WTC11 (cell line): Measurements from ENCODE around the gene ITPKB.

Source experiments
- ATF3 ChIP-seq: sonication (generic); formaldehyde crosslinking; conservative IDR thresholded peaks from 2 replicates; pipeline ENCODE4 v1.8.1; 2022; ENCODE audit warnings: mild to moderate bottlenecking, missing genetic modification reagents
- CTCF ChIP-seq: fragments of 200-600 bp; IDR thresholded peaks from 2 replicates; pipeline ENCODE4 v1.8.0; 2022; ENCODE audit warnings: antibody characterized with exemption
- NFE2L1 ChIP-seq: sonication (generic); formaldehyde crosslinking; IDR thresholded peaks from 2 replicates; pipeline ENCODE4 v1.8.1; 2023; ENCODE audit warnings: missing genetic modification reagents
- NR2C2 ChIP-seq: sonication (generic); formaldehyde crosslinking; IDR thresholded peaks from 2 replicates; pipeline ENCODE4 v1.8.0; 2022; ENCODE audit warnings: mild to moderate bottlenecking, missing genetic modification reagents
- PREB ChIP-seq: sonication (generic); formaldehyde crosslinking; IDR thresholded peaks from 2 replicates; pipeline ENCODE4 v1.8.1; 2022; ENCODE audit warnings: mild to moderate bottlenecking, missing genetic modification reagents, moderate library complexity, borderline replicate concordance
- SOX15 ChIP-seq: fragments of 250-450 bp; sonication (Bioruptor Pico); IDR thresholded peaks from 2 replicates; pipeline ENCODE4 v1.9.0; 2021; ENCODE audit warnings: mild to moderate bottlenecking
- ZNF232 ChIP-seq: sonication (generic); formaldehyde crosslinking; IDR thresholded peaks from 2 replicates; pipeline ENCODE4 v1.8.0; 2022; ENCODE audit warnings: mild to moderate bottlenecking, missing genetic modification reagents
- ZNF317 ChIP-seq: sonication (generic); formaldehyde crosslinking; IDR thresholded peaks from 2 replicates; pipeline ENCODE4 v1.8.1; 2023; ENCODE audit warnings: low read depth, mild to moderate bottlenecking, moderate library complexity, missing genetic modification reagents, borderline replicate concordance
- ZNF671 ChIP-seq: fragments of 250-450 bp; sonication (Bioruptor Pico); IDR thresholded peaks from 2 replicates; pipeline ENCODE4 v1.8.0; 2021; ENCODE audit warnings: mild to moderate bottlenecking
- TF ChIP-seq, protein P1 (sequence below): sonication (generic); formaldehyde crosslinking; IDR thresholded peaks from 2 replicates; pipeline ENCODE4 v1.8.1; 2023; ENCODE audit warnings: mild to moderate bottlenecking, moderate library complexity, missing genetic modification reagents

DNA sequence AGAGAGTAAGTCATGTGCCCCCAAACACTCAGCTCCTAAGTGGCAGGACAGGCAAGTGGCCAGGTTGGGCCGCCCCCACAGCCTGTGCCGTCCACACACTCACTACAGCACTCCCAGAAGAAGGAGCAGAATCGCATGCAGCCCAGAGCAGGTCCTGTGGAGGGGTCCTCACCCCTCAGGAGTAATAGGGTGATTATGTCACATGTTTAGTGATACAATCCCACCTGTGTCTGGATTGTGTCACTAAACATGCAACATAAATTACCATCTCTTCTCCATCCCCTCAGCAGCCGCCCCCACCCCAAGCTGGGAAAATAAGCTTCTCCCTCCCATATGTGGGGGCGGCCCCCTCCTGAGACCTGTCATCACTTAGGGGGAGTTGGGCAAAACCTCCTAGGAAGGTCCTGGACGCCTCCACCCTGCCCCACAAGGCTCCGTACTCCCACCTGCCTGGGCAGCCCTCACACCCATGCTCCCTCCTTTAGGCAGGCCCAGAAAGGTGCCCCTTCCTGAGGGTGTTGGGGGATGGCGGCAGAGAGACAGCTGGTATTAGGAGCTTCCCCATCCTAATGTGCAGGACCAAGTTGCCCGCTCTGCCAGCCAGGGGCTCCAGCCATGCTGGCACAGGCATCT is 133.6 kb downstream of the ITPKB start:
- no peak for TF ChIP-seq CTCF
- no peak for TF ChIP-seq PREB (CRISPR knock-in tag)
- TF ChIP-seq ZNF671, result no peak
- TF ChIP-seq, protein P1, sequence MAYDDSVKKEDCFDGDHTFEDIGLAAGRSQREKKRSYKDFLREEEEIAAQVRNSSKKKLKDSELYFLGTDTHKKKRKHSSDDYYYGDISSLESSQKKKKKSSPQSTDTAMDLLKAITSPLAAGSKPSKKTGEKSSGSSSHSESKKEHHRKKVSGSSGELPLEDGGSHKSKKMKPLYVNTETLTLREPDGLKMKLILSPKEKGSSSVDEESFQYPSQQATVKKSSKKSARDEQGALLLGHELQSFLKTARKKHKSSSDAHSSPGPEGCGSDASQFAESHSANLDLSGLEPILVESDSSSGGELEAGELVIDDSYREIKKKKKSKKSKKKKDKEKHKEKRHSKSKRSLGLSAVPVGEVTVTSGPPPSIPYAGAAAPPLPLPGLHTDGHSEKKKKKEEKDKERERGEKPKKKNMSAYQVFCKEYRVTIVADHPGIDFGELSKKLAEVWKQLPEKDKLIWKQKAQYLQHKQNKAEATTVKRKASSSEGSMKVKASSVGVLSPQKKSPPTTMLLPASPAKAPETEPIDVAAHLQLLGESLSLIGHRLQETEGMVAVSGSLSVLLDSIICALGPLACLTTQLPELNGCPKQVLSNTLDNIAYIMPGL (CRISPR knock-in tag), result no peak
- TF ChIP-seq ZNF317 (CRISPR knock-in tag), result no peak
- TF ChIP-seq ATF3 (CRISPR knock-in tag), result no peak
- TF ChIP-seq NFE2L1 (CRISPR knock-in tag), result no peak
- TF ChIP-seq NR2C2 (CRISPR knock-in tag), result no peak
- no peak for TF ChIP-seq SOX15 (CRISPR knock-in tag)
- no peak for TF ChIP-seq ZNF232 (CRISPR knock-in tag)
